ENCODE data around the gene LGALS7B.
"Not testable (repeated sequence)": the region's sequence is repeated elsewhere in the genome, so short reads cannot be mapped to it uniquely, and the experiment has no call there.

LGALS7B gene

DNA sequence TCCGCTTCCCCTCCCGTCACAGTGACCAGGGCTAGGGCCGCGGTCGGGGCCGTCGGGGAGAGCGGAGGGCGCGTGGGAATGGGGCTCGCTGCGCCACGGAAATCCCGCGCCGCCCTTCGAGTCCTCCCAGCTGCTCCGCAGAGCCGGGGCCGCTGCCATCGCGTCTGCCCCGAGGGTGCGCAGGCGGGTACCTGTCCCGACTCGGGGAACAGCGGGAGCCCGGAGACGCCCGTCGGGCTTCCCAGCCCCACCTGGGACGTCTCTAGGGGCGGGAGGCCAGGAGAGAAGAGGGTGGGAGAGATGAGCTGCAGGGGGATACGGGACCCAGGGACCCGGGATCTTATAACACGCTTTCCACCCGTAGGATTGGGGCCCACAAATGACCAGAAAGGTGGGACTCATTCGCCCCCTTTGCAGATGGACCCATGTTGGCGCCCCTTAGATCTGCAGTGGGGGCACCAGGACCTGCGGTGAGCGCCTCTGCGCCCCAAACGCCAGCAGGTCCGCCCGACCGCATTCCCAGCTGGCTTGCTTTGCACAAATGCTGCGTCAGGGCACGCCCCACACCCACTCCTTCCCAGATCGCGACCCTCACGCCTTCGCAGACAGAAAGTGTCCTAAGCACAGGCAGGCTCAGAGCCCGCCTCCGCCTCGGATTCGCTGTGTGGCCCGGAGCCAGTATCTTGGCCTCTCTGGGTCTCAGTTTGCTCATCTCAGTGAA lies 18.6 kb upstream of the LGALS7B start:
- not testable (repeated sequence) for DNase-seq

DNA sequence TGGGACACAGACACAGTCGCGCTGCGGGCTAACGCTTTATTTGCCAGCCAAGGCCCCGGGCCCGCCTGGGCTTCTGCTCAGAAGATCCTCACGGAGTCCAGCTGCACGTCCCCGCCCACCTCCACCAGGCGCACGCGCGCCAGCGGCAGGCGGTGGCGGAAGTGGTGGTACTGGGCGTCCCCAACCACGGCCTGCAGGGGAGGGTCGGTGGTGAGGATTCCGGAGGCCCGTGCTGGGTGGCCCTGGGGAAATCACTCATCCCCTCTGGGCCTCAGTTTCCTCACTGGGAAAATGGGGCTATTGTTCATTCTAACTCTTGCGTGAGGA lies 18.1 kb upstream of the LGALS7B start:
- DNase-seq = not testable (repeated sequence)

DNA sequence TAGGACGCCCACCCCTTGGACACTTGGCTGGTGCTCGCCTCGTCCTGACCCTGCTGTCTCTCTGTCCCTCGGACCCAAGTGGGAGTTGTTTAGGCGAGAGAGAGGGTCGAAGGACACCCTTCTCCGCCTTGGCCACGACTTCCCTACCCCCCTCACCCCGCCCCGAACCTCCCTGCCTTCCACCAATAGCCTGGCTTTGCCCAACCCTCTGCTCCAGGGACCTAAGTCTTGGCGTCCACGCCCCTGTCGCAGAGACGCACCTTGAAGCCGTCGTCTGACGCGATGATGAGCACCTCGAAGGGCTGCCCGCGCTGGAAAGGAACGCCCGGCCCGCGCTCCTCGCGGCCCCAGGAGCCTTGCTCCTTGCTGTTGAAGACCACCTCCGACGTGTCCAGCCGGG lies 17.4 kb upstream of the LGALS7B start:
- DNase-seq = not testable (repeated sequence)

DNA sequence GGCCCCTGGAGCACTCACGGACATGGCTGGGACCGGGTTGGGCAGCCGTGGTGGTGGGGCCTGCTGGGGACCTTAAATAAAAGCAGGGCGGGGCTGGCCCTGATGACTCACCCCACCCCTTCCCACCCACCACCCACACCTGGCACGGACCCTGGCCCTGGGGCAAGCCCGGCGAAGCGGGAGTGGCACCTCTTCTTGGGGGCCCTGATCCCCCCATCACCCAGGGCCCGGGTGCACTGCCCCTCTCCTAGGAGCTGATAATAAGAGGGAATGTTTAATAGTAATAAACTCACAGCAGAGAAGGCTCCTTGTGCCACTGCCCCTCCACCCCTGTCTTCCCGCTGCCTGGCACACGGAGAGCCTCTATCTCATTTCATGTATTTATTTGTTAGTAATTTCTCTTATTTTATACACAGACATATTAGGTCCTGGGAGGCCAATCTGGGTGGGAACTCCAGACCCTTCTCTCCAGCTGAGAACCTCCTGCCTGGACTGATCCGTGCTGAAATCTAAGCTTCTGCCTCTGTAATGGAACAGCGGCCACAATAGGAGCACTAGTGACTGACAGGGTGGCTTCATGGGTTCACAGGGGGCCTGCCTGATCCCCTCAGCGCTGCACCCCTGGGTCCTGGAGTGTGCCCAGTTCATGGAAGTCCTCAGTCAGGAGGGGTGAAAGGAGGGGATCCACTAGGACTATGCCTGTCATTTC lies 15.4 kb upstream of the LGALS7B start, which contains the start of gene LGALS7:
LGALS7 (minus strand) TSS at position 49 of the 709 bp plus-strand sequence; CDS start at position 24, 25 bp downstream.
- DNase-seq = no peak

DNA sequence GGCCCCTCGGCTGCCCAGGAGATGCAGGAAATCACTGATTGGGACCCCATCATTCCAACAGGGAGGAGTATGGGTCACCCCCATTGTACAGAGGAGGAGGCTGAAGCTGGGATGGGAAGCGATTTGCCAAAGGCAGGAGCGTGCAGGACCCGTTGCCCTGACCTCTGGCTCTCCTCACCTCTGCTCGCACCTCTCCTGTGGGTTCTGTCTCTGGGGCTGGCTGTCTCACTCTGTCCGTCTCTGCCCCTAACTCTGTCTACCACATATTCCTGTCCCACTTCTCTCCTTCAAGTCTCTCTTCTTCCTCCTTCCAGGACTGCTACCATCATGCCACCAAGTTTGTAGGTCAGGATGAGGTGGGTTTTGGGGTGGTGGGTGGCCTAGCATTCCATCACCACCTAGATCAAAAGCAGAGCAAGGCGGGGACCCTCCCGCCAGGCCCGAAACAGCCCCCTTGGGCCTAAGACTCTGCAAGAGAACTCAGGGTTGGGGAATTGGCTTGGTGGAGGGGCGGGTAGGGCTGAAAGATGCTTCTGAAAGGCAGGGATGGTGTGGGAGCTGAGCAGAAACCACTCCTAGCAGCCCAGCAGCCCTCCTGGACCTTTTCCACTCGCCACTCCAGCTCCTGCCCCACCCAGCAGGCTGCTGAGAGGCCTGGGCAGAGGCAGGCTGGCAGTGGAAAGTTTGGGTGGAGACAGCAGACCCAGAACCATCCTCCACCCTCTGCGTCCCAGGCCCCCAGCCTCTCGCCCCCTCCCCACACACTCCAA lies 14.6 kb upstream of the LGALS7B start:
- DNase-seq = no peak

DNA sequence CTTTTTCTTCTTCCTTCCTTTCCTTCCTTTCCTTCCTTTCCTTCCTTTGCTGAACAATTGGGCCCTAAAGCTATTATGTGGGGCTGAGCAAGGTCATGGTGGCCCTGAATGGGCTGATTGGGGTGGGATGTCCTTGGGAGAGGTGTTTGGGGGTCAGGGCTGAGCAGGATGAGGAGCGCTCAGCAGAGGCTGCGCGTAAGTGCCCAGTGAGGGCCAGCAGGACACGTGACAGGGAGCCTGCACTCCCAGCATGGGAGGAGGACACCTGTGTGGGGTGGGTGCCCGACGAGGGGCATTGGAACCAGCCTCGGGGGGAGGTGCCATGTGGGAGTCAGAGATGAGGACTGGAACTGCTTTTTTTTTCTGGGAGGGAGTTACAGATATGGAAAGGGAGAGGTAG lies 10.3 kb upstream of the LGALS7B start:
- DNase-seq = no peak

DNA sequence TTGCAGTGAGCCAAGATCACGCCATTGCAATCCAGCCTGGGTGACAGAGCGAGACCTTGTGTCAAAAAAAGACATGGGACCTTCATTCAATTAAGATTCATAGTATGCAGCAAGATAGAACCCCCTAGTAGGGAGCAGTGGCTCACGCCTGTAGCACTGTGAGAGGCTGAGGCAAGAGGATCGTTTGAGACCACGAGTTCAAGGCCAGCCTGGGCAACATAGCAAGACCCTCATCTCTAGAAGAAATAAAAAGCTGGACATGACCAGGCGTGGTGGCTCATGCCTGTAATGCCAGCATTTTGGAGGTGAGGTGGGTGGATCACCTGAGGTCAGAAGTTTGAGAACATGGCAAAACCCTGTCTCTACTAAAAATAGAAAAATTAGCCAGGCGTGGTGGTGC lies 8.6 kb upstream of the LGALS7B start:
- no peak for DNase-seq

DNA sequence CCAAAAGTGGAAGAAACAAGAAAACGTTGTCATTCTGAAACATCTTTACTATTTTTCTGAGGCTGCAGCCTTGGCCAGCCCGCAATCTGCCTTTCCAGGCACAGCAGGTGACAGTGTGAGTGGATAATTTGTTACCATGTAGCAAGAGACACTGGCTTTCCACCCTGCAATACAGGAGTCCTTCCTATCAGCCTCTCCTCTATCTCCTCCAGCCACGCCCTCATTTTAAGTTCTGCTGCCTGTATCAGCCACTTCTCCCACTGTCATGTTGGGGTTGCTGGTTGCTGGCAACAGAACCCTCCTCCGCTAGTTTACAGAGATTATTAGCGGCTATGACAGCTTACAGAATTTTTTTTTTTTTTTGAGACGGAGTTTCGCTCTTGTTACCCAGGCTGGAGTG lies 7.9 kb upstream of the LGALS7B start:
- DNase-seq = no peak

DNA sequence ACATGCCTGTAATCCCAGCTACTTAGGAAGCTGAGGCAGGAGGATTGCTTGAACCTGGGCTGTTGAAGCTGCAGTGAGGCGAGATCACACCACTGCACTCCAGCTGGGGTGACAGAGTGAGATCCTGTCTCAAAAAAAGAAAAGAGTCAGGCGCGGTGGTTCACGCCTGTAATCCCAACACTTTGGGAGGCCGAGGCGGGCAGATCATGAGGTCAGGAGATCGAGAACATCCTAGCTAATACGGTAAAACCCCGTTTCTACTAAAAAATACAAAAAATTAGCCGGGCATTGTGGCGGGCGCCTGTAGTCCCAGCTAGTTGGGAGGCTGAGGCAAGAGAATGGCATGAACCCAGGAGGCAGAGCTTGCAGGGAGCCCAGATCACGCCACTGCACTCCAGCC lies 6.8 kb upstream of the LGALS7B start:
- DNase-seq = not testable (repeated sequence)

DNA sequence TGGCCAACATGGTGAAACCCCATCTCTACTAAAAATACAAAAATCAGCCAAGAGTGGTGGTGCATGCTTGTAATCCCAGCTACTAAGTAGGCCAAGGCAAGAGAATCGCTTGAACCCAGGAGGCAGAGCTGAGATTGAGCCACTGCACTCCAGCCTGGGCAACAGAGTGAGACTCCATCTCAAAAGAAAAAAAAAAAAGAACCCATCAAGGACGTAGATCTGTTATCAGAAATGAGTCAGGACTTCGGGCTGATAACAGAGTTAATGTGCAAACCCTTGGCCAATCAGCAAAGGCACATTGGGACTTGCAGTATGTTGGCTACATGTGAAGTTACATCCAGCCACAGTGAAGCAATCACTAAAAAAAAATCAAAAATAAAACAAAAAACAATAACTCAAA lies 4.8 kb upstream of the LGALS7B start:
- DNase-seq = no peak

DNA sequence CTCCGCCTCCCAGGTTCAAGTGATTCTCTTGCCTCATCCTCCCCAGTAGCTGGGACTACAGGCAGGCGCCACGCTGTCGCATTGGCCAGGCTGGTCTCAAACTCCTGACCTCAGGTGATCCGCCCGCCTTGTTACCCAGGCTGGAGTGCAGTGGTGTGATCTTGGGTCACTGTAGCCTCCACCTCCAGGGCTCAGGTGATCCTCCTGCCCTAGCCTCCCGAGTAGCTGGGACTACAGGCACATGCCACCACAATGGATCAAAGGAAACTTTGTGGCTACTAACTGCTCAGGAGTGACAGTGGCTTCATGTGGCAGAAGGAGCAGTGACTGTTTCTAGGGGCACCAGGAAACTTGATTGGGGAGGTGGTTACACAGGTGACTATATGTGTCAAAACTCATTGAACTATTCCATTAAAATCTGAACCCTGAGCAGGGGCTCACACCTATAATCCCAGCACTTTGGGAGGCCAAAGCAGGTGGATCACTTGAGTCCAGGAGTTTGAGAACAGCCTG lies 3.8 kb upstream of the LGALS7B start:
- no peak for DNase-seq

DNA sequence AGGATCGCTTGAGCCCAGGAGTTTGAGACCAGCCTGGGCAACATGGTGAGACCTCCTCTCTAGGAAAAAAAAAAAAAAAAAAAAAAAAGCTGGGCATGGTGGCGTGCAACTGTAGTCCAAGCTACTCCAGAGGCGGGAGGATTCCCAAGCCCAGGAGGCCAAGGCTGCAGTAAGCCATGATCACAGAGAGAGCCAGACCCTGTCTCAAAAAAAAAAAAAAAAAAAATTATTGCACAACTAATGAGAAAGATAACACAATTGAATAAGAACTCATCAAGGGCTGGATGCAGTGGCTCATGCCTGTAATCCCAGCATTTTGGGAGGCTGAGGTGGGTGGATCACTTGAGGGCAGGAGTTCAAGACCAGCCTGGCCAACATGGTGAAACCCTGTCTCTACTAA lies 2.9 kb upstream of the LGALS7B start:
- DNase-seq = not testable (repeated sequence)

DNA sequence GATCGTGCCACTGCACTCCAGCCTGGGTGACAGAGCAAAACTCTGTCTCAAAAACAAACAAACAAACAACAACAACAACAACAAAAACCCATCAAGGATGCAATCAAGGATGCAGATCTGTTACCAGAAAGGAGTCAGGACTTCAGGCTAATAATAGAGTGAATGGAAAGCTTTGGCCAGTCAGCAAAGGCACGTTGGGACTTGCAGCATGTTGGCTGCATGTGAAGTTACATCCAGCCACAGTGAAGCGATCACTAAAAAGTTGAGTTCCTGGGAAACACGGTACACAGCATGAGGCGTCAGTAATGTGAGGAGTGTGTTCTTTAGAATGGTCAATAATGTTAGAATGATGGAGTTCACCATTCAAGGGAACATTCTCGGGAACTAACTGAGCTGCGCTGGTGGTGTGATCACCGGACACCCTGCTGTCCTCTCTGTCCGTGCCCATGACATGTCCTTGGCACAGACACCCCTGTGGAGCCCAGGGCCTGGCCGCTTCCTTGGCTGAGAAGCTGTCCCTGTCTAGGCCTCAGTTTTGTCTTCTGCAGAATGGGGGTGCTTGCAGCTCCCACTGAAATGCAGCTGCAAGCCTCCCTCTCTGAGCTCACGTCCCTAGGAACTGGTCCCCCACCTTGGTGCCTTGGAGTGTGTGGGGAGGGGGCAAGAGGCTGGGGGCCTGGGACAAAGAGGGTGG lies 2.3 kb upstream of the LGALS7B start:
- no peak for DNase-seq

DNA sequence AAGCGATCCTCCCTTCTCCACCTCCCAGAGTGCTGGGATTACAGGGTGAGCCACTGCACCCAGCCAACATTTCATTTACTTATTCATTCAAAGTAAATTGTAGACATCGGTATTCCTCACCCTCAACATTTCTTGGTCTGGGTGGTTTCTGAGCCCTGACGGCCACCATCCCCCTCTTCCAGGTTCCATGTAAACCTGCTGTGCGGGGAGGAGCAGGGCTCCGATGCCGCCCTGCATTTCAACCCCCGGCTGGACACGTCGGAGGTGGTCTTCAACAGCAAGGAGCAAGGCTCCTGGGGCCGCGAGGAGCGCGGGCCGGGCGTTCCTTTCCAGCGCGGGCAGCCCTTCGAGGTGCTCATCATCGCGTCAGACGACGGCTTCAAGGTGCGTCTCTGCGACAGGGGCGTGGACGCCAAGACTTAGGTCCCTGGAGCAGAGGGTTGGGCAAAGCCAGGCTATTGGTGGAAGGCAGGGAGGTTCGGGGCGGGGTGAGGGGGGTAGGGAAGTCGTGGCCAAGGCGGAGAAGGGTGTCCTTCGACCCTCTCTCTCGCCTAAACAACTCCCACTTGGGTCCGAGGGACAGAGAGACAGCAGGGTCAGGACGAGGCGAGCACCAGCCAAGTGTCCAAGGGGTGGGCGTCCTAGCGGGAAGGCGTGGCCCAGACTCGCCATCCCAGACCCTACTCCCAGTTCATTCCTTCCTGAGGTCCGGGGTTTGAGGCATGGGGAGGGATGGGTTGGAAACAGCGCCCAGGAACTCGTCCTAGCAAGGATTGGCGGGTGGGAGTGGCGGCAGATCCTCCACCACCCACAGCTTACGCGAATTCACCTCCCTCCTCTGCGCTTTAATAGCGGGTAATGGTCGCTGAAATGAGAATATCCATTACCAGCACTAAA lies 1.8 kb downstream of the LGALS7B start:
- DNase-seq = not testable (repeated sequence)

DNA sequence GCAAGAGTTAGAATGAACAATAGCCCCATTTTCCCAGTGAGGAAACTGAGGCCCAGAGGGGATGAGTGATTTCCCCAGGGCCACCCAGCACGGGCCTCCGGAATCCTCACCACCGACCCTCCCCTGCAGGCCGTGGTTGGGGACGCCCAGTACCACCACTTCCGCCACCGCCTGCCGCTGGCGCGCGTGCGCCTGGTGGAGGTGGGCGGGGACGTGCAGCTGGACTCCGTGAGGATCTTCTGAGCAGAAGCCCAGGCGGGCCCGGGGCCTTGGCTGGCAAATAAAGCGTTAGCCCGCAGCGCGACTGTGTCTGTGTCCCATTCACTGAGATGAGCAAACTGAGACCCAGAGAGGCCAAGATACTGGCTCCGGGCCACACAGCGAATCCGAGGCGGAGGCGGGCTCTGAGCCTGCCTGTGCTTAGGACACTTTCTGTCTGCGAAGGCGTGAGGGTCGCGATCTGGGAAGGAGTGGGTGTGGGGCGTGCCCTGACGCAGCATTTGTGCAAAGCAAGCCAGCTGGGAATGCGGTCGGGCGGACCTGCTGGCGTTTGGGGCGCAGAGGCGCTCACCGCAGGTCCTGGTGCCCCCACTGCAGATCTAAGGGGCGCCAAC lies 2.6 kb downstream of the LGALS7B start:
- not testable (repeated sequence) for DNase-seq

DNA sequence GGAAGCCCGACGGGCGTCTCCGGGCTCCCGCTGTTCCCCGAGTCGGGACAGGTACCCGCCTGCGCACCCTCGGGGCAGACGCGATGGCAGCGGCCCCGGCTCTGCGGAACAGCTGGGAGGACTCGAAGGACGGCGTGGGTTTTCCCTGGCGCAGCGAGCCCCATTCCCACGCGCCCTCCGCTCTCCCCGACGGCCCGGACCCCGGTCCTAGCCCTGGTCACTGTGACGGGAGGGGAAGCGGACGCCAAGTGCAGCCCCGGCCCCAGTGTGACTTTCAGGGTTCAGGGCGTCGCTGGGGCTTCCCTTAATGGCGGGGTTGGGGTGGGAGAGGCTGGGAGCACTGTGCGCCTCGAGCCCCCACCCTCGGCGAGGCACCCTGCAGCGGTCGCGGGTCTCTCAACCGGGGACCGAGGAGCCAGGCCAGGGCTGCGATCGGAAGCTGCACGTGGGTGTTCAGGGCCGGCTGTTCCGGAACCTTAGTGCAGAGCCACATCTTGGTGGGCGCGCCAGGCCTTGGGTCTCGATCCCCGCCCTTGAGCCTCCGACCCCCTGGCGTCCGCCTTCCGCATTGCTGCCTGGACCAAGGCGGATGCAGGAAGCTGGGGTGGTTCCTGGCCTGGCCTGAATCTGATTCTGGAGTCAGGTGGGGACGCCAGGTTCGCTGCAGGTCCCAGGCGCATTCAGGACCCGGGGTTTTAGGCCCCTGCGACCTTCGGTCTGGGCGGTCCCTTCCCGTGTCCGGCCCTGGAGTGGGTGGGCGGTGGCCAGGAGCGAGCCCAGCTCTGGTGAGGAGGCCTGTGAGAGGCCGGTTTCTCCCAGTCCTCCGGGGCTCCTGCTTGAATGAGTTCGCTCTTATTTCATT lies 3.5 kb downstream of the LGALS7B start:
- DNase-seq = no peak

DNA sequence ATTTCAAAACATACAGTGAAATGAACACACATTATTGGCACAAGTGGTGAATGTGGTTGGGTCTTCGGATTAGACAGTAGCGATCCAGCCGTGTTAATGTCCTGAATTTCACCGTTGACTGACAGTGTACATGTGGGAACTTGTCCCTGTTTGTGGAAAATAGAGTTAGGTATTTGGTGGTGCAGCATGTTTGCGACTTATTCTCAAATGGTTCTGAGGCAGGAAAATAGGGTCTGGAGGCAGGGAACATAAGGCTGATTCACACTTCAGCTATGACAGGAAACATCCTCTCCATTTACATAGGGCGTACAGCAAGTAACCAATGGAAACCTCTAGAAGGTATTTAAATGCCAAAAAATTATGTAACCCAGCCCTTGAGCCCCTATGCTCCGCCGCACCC lies 4.2 kb downstream of the LGALS7B start:
- no peak for DNase-seq

DNA sequence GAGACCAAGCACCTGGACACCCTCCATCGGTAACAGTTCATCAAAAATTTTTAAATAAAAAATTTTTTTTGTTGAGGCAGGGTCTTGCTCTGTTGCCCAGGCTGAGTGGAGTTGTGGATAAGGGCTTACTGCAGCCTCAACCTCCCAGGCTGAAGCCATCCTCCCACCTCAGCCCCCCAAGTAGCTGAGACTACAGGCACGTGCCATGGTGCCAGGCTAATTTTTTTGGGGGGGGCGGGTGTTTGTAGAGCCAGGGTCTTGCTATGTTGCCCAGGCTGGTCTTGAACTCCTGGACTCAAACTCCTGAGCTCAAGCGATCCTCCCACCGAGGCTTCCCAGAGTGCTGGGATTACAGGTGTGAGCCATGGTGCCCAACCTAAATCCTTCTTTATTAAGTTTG lies 4.7 kb downstream of the LGALS7B start:
- no peak for DNase-seq

DNA sequence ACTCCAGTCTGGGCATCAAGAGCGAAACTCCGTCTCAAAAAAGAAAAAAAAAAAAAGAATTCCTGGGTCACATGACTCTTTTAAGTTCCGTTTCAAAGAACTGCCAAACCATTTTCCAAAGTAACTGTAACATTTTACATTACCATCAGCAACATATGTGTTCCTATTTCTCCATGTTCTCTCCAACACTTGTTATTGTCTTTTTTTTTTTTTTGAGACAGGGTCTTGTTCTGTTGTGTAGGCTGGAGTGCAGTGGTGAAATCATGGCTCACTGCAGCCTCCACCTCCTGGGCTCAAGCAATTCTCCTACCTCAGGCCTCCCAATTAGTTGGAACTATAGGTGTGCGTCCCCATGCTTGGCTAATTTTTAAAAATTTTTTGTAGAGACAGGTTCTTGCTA lies 6.5 kb downstream of the LGALS7B start:
- DNase-seq = no peak

DNA sequence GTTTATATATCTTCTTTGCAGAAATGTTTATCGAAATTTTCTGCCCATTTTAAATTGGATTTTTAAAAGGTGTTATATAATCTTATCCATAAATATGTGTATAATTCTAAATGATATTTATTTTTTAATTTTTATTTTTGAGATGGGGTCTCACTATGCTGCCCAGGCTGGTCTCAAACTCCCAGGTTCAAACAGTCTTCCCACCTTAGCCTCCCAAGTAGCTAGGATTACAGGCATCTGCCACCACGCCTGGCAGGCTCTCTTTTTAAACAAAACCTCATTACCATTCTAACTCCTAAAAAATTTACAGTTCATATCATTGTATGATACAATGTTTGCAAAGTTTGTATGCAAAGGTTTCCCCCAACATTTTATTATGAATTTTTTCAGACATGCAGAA lies 7.2 kb downstream of the LGALS7B start:
- no peak for DNase-seq

All from NCI-H1092 (cell line).